PC-9 (cell line): ENCODE results near the gene REXO4. TPM values are rescaled to one million over a fixed set of nuclear protein-coding genes. Genes with fewer than 3 reads are reported as not detected.

Experiments
- BruUV-seq: library from RNA; stranded (reverse); fragments of 400-500 nt; replicated peaks from 2 replicates; lab custom pipeline; 2021; lab: Mats Ljungman, UMichigan
- CTCF ChIA-PET: fragments of 300-600 bp; sonication (Branson Sonifier 250); formaldehyde crosslinking; loops from one replicate; lab custom pipeline; 2022; ENCODE audit warnings: antibody characterized with exemption; lab: Charles Lee
- POLR2A ChIA-PET: fragments of 300-600 bp; sonication (Branson Sonifier 250); formaldehyde crosslinking; loops from one replicate; lab custom pipeline; 2022; ENCODE audit warnings: antibody characterized with exemption; ENCODE audit not compliant: unreplicated experiment; lab: Charles Lee
- DNase-seq, 2 experiments: peaks; one replicate each; pipeline versions ENCODE4 v3.0.0 to v3.0.0-alpha.2; 2015 to 2022; ENCODE audit warnings: mixed read lengths in 1 of 2
- H2AFZ ChIP-seq: fragments of 200-600 bp; sonication (generic); 2 replicates; pipeline ENCODE4 v1.8.1; 2017; ENCODE audit warnings: antibody characterized with exemption
- H3F3A ChIP-seq: fragments of 200-600 bp; sonication (generic); 2 replicates; pipeline ENCODE4 v1.8.1; 2017; ENCODE audit warnings: antibody characterized with exemption, mild to moderate bottlenecking, low read depth; ENCODE audit not compliant: insufficient read depth
- H3K27ac ChIP-seq: fragments of 200-600 bp; sonication (generic); 2 replicates; pipeline ENCODE4 v1.6.1; 2016; ENCODE audit warnings: mixed run types
- H3K27me3 ChIP-seq: fragments of 200-600 bp; sonication (generic); 2 replicates; pipeline ENCODE4 v1.6.1; 2016; ENCODE audit warnings: low read depth, mixed run types; ENCODE audit not compliant: insufficient read depth
- H3K36me3 ChIP-seq: fragments of 200-600 bp; sonication (generic); 2 replicates; pipeline ENCODE4 v1.6.1; 2016; ENCODE audit warnings: low read depth, mixed run types
- H3K4me1 ChIP-seq: fragments of 200-600 bp; sonication (generic); replicated peaks from 2 replicates; pipeline ENCODE4 v1.6.1; 2016; ENCODE audit warnings: mixed run types; ENCODE audit not compliant: insufficient read depth
- H3K4me2 ChIP-seq: fragments of 200-600 bp; sonication (generic); 2 replicates; pipeline ENCODE4 v1.6.1; 2017; ENCODE audit warnings: mixed run types
- H3K4me3 ChIP-seq: fragments of 200-600 bp; sonication (generic); 2 replicates; pipeline ENCODE4 v1.6.1; 2016; ENCODE audit warnings: mixed run types
- H3K79me2 ChIP-seq: fragments of 200-600 bp; sonication (generic); 2 replicates; pipeline ENCODE4 v1.6.1; 2017; ENCODE audit warnings: low read depth, mixed run types
- H3K9me2 ChIP-seq: fragments of 200-600 bp; sonication (generic); 2 replicates; pipeline ENCODE4 v1.8.1; 2017; ENCODE audit warnings: mild to moderate bottlenecking; ENCODE audit not compliant: insufficient read depth
- H3K9me3 ChIP-seq: fragments of 200-600 bp; sonication (generic); 2 replicates; pipeline ENCODE4 v1.8.1; 2016; ENCODE audit warnings: low read depth; ENCODE audit not compliant: insufficient read depth
- H4K20me1 ChIP-seq: fragments of 200-600 bp; sonication (generic); 2 replicates; pipeline ENCODE4 v1.8.1; 2017; ENCODE audit not compliant: insufficient read depth
- CTCF ChIP-seq: fragments of 200-600 bp; sonication (generic); conservative IDR thresholded peaks from 2 replicates; pipeline ENCODE4 v1.6.1; 2017; ENCODE audit warnings: mixed run types, antibody characterized with exemption, mild to moderate bottlenecking, moderate library complexity
- EZH2 ChIP-seq: fragments of 200-600 bp; sonication (generic); IDR thresholded peaks from 2 replicates; pipeline ENCODE4 v1.8.0; 2017; ENCODE audit warnings: antibody characterized with exemption, low read depth
- intact Hi-C: fragments of 100-400 bp; cut with micrococcal nuclease; formaldehyde crosslinking; loops from one replicate; pipeline ENCODE4 v1.10.0; 2022; ENCODE audit not compliant: unreplicated experiment
- total RNA-seq: library from RNA; stranded (reverse); gene quantifications from 2 replicates; pipeline ENCODE4 v1.2.3, GENCODE V29; 2021

Gene REXO4
- total RNA-seq, 1 experiment from 2014 or later = 32.6 TPM

GRCh38 chr9:133430244-133430643, 12.4 kb upstream of the REXO4 start:
- Histone ChIP-seq H3K4me2 (no peak overlapping the region), H3K79me2 (no peaks in the 10 kb centered on the region), H3K4me1 (no peaks in the 10 kb centered on the region), H3K9me3 (no peaks in the 10 kb centered on the region), H3K27me3 (peaks cover 15% of the 10 kb centered on the region; the same call in 1 of the 2 replicates), H3K9me2 (no peaks in the 10 kb centered on the region), H3K4me3 (no peak overlapping the region), H3K36me3 (no peaks in the 10 kb centered on the region), H4K20me1 (no peaks in the 10 kb centered on the region), H3K27ac (no peak overlapping the region), H2AFZ (no peak overlapping the region), H3F3A (no peaks in the 10 kb centered on the region; the same call in 1 of the 2 replicates)
- no peak for DNase-seq
- no TSS peak for BruUV-seq
- ChIA-PET CTCF (interaction anchor here (0.6 kb wide), 2 partner anchors 29 to 123 kb away, joined by 3 to 8 read pairs; partner anchors contain the start of gene CACFD1), POLR2A (no interaction called here)
- intact Hi-C loops = no loop called here
- TF ChIP-seq EZH2 = no peak
- no peak for TF ChIP-seq CTCF

- H3K4me3 ChIP-seq = no peak overlapping the region
- no peak overlapping the region for H2AFZ ChIP-seq
These were observed 11.9 kb upstream of the REXO4 start for GRCh38 chr9:133429641-133430161.

GRCh38 chr9:133429214-133429613, 11.4 kb upstream of the REXO4 start:
- DNase-seq = no peak
- Histone ChIP-seq H3K4me1 (no peaks in the 10 kb centered on the region), H3K4me3 (no peak overlapping the region), H3F3A (no peaks in the 10 kb centered on the region; the same call in 1 of the 2 replicates), H3K36me3 (no peaks in the 10 kb centered on the region), H4K20me1 (no peaks in the 10 kb centered on the region), H3K4me2 (no peak overlapping the region), H3K9me2 (no peaks in the 10 kb centered on the region), H3K27me3 (peaks cover 17% of the 10 kb centered on the region), H3K79me2 (no peaks in the 10 kb centered on the region), H3K9me3 (no peaks in the 10 kb centered on the region), H2AFZ (no peak overlapping the region), H3K27ac (no peak overlapping the region)
- TF ChIP-seq EZH2 (no peak), CTCF (no peak)
- no TSS peak for BruUV-seq
- ChIA-PET POLR2A (no interaction called here), CTCF (no interaction called here)
- intact Hi-C loops = no loop called here

More at GRCh38 chr9:133429641-133430161, 11.9 kb upstream of the REXO4 start:
- no peaks in the 10 kb centered on the region for H4K20me1 ChIP-seq
- H3K27me3 ChIP-seq = peaks cover 15% of the 10 kb centered on the region; the same call in 1 of the 2 replicates
- H3K4me1 ChIP-seq = no peaks in the 10 kb centered on the region
- no peaks in the 10 kb centered on the region for H3K36me3 ChIP-seq
- H3K27ac ChIP-seq = no peak overlapping the region
- H3K9me3 ChIP-seq = no peaks in the 10 kb centered on the region
- ChIA-PET CTCF (no interaction called here), POLR2A (no interaction called here)
- no peaks in the 10 kb centered on the region; the same call in 1 of the 2 replicates for H3F3A ChIP-seq
- H3K79me2 ChIP-seq = no peaks in the 10 kb centered on the region
- DNase-seq = no peak
- TF ChIP-seq EZH2 (no peak), CTCF (no peak)
- BruUV-seq = no TSS peak
- intact Hi-C loops = no loop called here
- H3K9me2 ChIP-seq = no peaks in the 10 kb centered on the region
- no peak overlapping the region for H3K4me2 ChIP-seq
